ENCODE data around the gene PRSS38.

Gene PRSS38

DNA sequence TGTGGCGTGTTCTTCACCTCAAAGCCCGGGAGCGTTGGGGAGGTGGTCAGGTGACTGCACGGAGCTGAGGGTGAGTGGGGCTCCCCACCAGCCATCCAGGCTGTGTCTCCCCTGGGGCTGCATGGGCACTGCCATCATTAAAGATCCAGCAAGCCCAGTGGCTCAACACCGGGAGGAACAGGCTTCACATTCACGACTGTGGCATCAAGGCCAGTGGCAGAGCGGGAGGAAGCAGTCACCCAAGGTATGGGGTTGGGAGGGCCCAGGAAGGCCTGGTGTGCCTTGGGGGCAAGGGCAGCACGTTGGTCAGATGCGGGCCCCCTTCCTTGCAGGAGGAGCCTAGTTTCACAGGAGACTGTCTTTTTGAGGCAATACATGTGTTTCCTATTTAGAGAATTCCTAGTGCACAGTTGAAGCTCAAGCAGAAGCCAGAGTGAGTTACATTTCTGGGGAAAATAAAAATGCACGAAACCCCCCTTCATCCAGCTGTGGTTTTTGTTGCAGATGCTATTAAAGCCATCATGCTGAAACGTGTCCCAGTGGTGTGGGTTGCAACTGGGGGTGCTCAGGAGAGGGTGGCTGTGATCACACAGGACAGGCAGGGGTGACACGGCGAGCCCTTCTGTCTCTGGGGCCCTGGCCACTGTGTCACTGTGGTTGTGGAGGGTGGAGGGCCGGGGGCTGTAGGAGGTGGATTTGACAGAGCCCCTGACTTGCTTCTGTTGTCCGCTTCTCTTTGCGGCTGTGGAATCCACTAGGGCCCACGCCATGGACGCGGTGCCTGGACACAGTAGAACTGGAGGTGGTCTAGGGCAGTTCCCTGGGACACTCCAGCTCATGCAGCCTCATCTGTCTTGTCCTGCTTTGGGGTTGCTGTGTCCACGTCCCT lies 46.2 kb upstream of the PRSS38 start:
- in situ Hi-C loops (cut with MboI; ENCODE audit: low pct_unique_long_range_greater_than_20kb, low sequenced_read_pairs, unreplicated experiment): no loop called here
- TF ChIP-seq, protein P1, sequence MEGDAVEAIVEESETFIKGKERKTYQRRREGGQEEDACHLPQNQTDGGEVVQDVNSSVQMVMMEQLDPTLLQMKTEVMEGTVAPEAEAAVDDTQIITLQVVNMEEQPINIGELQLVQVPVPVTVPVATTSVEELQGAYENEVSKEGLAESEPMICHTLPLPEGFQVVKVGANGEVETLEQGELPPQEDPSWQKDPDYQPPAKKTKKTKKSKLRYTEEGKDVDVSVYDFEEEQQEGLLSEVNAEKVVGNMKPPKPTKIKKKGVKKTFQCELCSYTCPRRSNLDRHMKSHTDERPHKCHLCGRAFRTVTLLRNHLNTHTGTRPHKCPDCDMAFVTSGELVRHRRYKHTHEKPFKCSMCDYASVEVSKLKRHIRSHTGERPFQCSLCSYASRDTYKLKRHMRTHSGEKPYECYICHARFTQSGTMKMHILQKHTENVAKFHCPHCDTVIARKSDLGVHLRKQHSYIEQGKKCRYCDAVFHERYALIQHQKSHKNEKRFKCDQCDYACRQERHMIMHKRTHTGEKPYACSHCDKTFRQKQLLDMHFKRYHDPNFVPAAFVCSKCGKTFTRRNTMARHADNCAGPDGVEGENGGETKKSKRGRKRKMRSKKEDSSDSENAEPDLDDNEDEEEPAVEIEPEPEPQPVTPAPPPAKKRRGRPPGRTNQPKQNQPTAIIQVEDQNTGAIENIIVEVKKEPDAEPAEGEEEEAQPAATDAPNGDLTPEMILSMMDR (IDR thresholded peaks at IDR 0.05; ENCODE audit: extremely low read depth, insufficient read depth, missing control alignments): no peak
- no peak for DNase-seq (ENCODE audit: low spot score)

DNA sequence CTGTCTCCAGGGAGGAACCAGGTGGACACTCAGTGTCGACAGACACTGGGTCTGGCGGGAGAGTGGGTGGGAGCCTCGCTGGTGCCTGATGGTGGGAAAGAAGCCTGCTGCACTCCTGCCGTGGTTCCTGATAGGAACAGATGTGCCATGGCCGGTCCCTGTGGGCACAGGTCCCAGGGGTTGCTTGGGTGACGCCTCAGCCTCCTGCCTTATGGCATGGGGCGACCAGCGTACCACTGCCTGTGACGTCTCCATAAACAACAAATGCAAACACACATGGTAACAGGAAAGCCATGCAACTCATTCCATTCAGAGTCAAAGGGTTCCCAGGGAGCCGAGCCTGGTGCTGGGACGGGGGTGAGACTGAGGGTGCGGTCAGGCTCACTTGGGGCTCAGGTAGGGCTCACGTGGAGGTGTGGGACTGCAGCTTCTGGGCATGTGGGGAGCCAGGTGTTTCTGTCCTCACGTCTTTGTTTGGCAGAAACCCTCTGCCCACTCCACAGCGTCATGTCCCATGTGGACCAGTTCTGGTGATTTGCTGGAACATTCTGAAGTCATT lies 45.5 kb upstream of the PRSS38 start:
- in situ Hi-C loops (cut with MboI; ENCODE audit: low pct_unique_long_range_greater_than_20kb, low sequenced_read_pairs, unreplicated experiment): no loop called here
- TF ChIP-seq, protein P1 (IDR thresholded peaks at IDR 0.05; ENCODE audit: extremely low read depth, insufficient read depth, missing control alignments): no peak
- DNase-seq (ENCODE audit: low spot score): no peak

- in situ Hi-C loops (cut with MboI; ENCODE audit: low pct_unique_long_range_greater_than_20kb, low sequenced_read_pairs, unreplicated experiment): no loop called here
Measured at GRCh38 chr1:227770812-227771211, 44.7 kb upstream of the PRSS38 start.

DNA sequence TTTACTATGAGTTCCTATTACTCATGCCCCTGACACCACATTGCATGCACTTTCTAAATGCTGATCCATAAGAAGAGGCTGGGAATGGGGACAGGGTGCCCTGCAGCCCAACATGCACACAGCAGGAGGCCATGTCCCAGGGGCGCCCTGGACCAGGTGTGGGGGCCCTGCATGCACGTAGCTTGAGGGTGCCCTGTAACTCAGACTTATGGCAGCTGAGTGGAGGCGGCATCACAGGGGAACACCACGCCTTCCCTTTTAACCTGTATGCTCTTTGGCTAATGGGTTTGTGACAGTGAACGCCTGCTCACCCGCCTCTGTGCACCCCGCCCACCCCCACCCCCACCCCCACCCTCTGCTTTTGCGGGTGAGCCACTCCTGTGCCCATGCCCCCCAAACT lies 44.1 kb upstream of the PRSS38 start:
- TF ChIP-seq, protein P1 (IDR thresholded peaks at IDR 0.05; ENCODE audit: extremely low read depth, insufficient read depth, missing control alignments): no peak
- DNase-seq (ENCODE audit: low spot score): no peak
- in situ Hi-C loops (cut with MboI; ENCODE audit: low pct_unique_long_range_greater_than_20kb, low sequenced_read_pairs, unreplicated experiment): no loop called here

More at GRCh38 chr1:227770812-227771211, 44.7 kb upstream of the PRSS38 start:
- DNase-seq (ENCODE audit: low spot score): no peak
- TF ChIP-seq, protein P1 (IDR thresholded peaks at IDR 0.05; ENCODE audit: extremely low read depth, insufficient read depth, missing control alignments): no peak

- in situ Hi-C loops (cut with MboI; ENCODE audit: low pct_unique_long_range_greater_than_20kb, low sequenced_read_pairs, unreplicated experiment): no loop called here
- no peak for DNase-seq (ENCODE audit: low spot score)
- TF ChIP-seq, protein P1 (IDR thresholded peaks at IDR 0.05; ENCODE audit: extremely low read depth, insufficient read depth, missing control alignments): no peak
Measured at GRCh38 chr1:227771771-227772170, 43.7 kb upstream of the PRSS38 start.

DNA sequence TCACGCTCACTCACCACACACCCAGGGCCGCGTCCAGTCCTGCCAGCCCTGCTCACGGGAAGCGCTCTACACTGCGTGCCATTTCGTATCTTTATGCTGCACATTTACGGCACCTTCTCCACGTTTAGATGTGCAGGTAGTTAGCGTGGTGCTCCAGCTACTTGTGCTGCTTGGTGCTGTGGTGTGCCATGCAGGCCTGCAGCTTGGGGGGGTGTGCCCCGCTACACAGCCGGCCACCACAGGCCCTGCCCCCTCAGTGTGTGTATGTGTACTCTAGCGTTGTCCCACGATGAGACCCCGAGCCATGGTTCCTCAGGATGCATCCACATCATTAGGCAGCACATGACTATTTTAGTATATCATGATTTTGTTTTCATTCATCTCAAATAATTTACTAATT lies 41.9 kb upstream of the PRSS38 start:
- TF ChIP-seq, protein P1 (IDR thresholded peaks at IDR 0.05; ENCODE audit: extremely low read depth, insufficient read depth, missing control alignments): no peak
- no peak for DNase-seq (ENCODE audit: low spot score)
- in situ Hi-C loops (cut with MboI; ENCODE audit: low pct_unique_long_range_greater_than_20kb, low sequenced_read_pairs, unreplicated experiment): no loop called here
